Glutamatergic neuron (in vitro differentiated cells): ENCODE measurements around the gene OLA1. TPM values are rescaled to one million over a fixed set of nuclear protein-coding genes. Genes with fewer than 3 reads are reported as not detected.

Source experiments
- DNase-seq: peaks from one replicate; pipeline ENCODE4 v3.0.0; 2022
- H3K27ac Mint-ChIP-seq: one replicate; pipeline ENCODE4 v1.8.0; 2020; ENCODE audit warnings: mild to moderate bottlenecking, mixed read lengths, inconsistent platforms; ENCODE audit not compliant: unreplicated experiment
- H3K27me3 Mint-ChIP-seq: one replicate; pipeline ENCODE4 v1.8.0; 2020; ENCODE audit warnings: mild to moderate bottlenecking, moderate library complexity, mixed read lengths, inconsistent platforms; ENCODE audit not compliant: unreplicated experiment
- H3K36me3 Mint-ChIP-seq: one replicate; pipeline ENCODE4 v1.8.0; 2020; ENCODE audit warnings: mild to moderate bottlenecking, mixed read lengths, inconsistent platforms; ENCODE audit not compliant: unreplicated experiment
- H3K4me1 Mint-ChIP-seq: one replicate; pipeline ENCODE4 v1.8.0; 2020; ENCODE audit warnings: mild to moderate bottlenecking, low read depth, mixed read lengths, inconsistent platforms; ENCODE audit not compliant: unreplicated experiment
- H3K4me3 Mint-ChIP-seq: one replicate; pipeline ENCODE4 v1.8.0; 2020; ENCODE audit warnings: mild to moderate bottlenecking, mixed read lengths, inconsistent platforms; ENCODE audit not compliant: unreplicated experiment
- H3K9me3 Mint-ChIP-seq: one replicate; pipeline ENCODE4 v1.8.0; 2020; ENCODE audit warnings: mild to moderate bottlenecking, moderate library complexity, mixed read lengths, inconsistent platforms; ENCODE audit not compliant: unreplicated experiment
- CTCF ChIP-seq: fragments of 200-600 bp; sonication (generic); IDR thresholded peaks from one replicate; pipeline ENCODE4 v1.5.0; 2021; ENCODE audit not compliant: partially characterized antibody, unreplicated experiment
- total RNA-seq: library from RNA; stranded (reverse); fragmentation: NEBNext Ultra II Directional; extraction: Animal tissue kit (Norgen Biotek cat#: 25700); gene quantifications from one replicate; pipeline ENCODE4 v1.2.1, GENCODE V29; 2021; ENCODE audit not compliant: unreplicated experiment

The OLA1 gene
- total RNA-seq, 1 donor from 2014 or later, result 96.2 TPM

- H3K9me3 Mint-ChIP-seq, result no peaks in the 10 kb centered on the region
- H3K4me3 Mint-ChIP-seq, result no peak overlapping the region
- no peak for DNase-seq
- no peak for TF ChIP-seq CTCF
- H3K36me3 Mint-ChIP-seq, result no peaks in the 10 kb centered on the region
- H3K4me1 Mint-ChIP-seq, result no peaks in the 10 kb centered on the region
- H3K27me3 Mint-ChIP-seq, result no peaks in the 10 kb centered on the region
- H3K27ac Mint-ChIP-seq, result no peak overlapping the region
These were observed 94.3 kb downstream of the OLA1 start for GRCh38 chr2:174153757-174154680.

- H3K4me3 Mint-ChIP-seq, result no peak overlapping the region
- H3K36me3 Mint-ChIP-seq, result no peaks in the 10 kb centered on the region
- DNase-seq, result no peak
- H3K9me3 Mint-ChIP-seq, result no peaks in the 10 kb centered on the region
- TF ChIP-seq CTCF, result no peak
- H3K27me3 Mint-ChIP-seq, result no peaks in the 10 kb centered on the region
- H3K4me1 Mint-ChIP-seq, result no peaks in the 10 kb centered on the region
- no peak overlapping the region for H3K27ac Mint-ChIP-seq
These were observed 98.8 kb downstream of the OLA1 start for GRCh38 chr2:174149530-174149929.

- TF ChIP-seq CTCF, result no peak
- Mint-ChIP-seq H3K27ac (no peak overlapping the region), H3K4me3 (no peak overlapping the region), H3K36me3 (no peaks in the 10 kb centered on the region), H3K27me3 (no peaks in the 10 kb centered on the region), H3K9me3 (no peaks in the 10 kb centered on the region), H3K4me1 (no peaks in the 10 kb centered on the region)
- no peak for DNase-seq
These were observed 99.5 kb downstream of the OLA1 start for GRCh38 chr2:174148833-174149232.

- no peak for DNase-seq
- H3K36me3 Mint-ChIP-seq, result no peaks in the 10 kb centered on the region
- TF ChIP-seq CTCF, result no peak
- H3K9me3 Mint-ChIP-seq, result no peaks in the 10 kb centered on the region
- H3K4me1 Mint-ChIP-seq, result no peaks in the 10 kb centered on the region
- H3K4me3 Mint-ChIP-seq, result no peak overlapping the region
- H3K27ac Mint-ChIP-seq, result no peak overlapping the region
- H3K27me3 Mint-ChIP-seq, result no peaks in the 10 kb centered on the region
These were observed 102.5 kb downstream of the OLA1 start for GRCh38 chr2:174145827-174146226.

GRCh38 chr2:174142290-174142689 is 106.0 kb downstream of the OLA1 start:
- H3K4me3 Mint-ChIP-seq, result no peak overlapping the region
- TF ChIP-seq CTCF, result no peak
- peaks cover 2% of the 10 kb centered on the region for H3K9me3 Mint-ChIP-seq
- H3K4me1 Mint-ChIP-seq, result no peaks in the 10 kb centered on the region
- DNase-seq, result no peak
- peaks cover 6% of the 10 kb centered on the region for H3K36me3 Mint-ChIP-seq
- no peak overlapping the region for H3K27ac Mint-ChIP-seq
- H3K27me3 Mint-ChIP-seq, result peaks cover 1% of the 10 kb centered on the region
